ENCODE measurements around the gene IRX6. TPM values are rescaled to one million over a fixed set of nuclear protein-coding genes. Genes with fewer than 3 reads are reported as not detected.

The IRX6 gene
- total and polyA plus RNA-seq, 2 of the 8 experiments (the other 6 are each of a cell fraction or from before 2014, with no cell fraction given): 0.61 TPM; not detected in 1

- H4K8ac ChIP-seq (ENCODE audit: extremely low read depth, insufficient read depth, low read length): no peak overlapping the region
- no peak overlapping the region for H2AK5ac ChIP-seq (ENCODE audit: low read depth, low read length)
- no peak overlapping the region for H3K14ac ChIP-seq (ENCODE audit: insufficient read length)
- H2BK12ac ChIP-seq (ENCODE audit: low read depth, low read length): no peak overlapping the region
- H3K27me3 ChIP-seq (replicated peaks in 1 of 4; ENCODE audit: control insufficient read depth in 3 of 4, extremely low read depth in 1 of 4, insufficient read depth in 3 of 4, low read length in 3 of 4): no peaks in the 10 kb centered on the region
- DNase-seq (ENCODE audit: low read depth in 1 of 2, low spot score in 2 of 2) (no peak), FAIRE-seq (no peak)
- H3K23me2 ChIP-seq (ENCODE audit: low read depth, low read length): no peaks in the 10 kb centered on the region
- no peaks in the 10 kb centered on the region for H3K9me3 ChIP-seq (ENCODE audit: insufficient read depth in 2 of 2, low read depth in 1 of 2, low read length in 1 of 2)
- no peaks in the 10 kb centered on the region for H4K20me1 ChIP-seq (replicated peaks in 1 of 2; ENCODE audit: control insufficient read depth in 1 of 2, insufficient read depth in 2 of 2, low read length in 2 of 2)
- no peak overlapping the region for H4K91ac ChIP-seq (replicated peaks; ENCODE audit: insufficient read length, low read length)
- H3K79me1 ChIP-seq (ENCODE audit: low read depth, low read length): no peaks in the 10 kb centered on the region
- H3K23ac ChIP-seq (ENCODE audit: insufficient read length): no peak overlapping the region
- H3K4me1 ChIP-seq (replicated peaks in 1 of 4; ENCODE audit: control insufficient read depth in 3 of 4, insufficient read depth in 4 of 4, low read length in 3 of 4): no peaks in the 10 kb centered on the region; a peak in 1 of 7 replicates
- H3K56ac ChIP-seq (replicated peaks; ENCODE audit: insufficient read length, low read depth, low read length): no peak overlapping the region
- H2AFZ ChIP-seq (ENCODE audit: low read length): no peak overlapping the region
- no peak overlapping the region for H2BK120ac ChIP-seq (replicated peaks; ENCODE audit: low read depth, low read length)
- H3K4ac ChIP-seq (replicated peaks; ENCODE audit: insufficient read length, low read depth, low read length): no peak overlapping the region
- no peak overlapping the region for H3K4me2 ChIP-seq (ENCODE audit: insufficient read depth in 1 of 2, low read depth in 2 of 2, low read length in 2 of 2)
- WGBS, 2 experiments (ENCODE audit: extremely low coverage in 1 of 2, insufficient coverage in 1 of 2, insufficient read length in 1 of 2, insufficient replicate concordance in 2 of 2, low coverage in 1 of 2, low lambda C conversion rate in 2 of 2, missing lambda C conversion rate in 1 of 2): 87% methylated on average over 7 of the region's 7 CpGs; no CpG with 5 or more reads in 1 of the 2 experiments
- no peak overlapping the region for H4K5ac ChIP-seq (ENCODE audit: insufficient read length, low read depth, low read length)
- no peak overlapping the region for H2BK20ac ChIP-seq (ENCODE audit: low read length)
- no peaks in the 10 kb centered on the region for H3K36me3 ChIP-seq (ENCODE audit: control insufficient read depth in 2 of 4, insufficient read depth in 4 of 4, low read length in 3 of 4)
- H3K27ac ChIP-seq (ENCODE audit: low read depth, low read length): no peak overlapping the region
- no peak overlapping the region for H3K9ac ChIP-seq (replicated peaks in 1 of 4; ENCODE audit: extremely low read depth in 1 of 4, low read depth in 3 of 4, low read length in 3 of 4)
- H3K18ac ChIP-seq (ENCODE audit: extremely low read depth, low read length): no peak overlapping the region
- no peak overlapping the region for H2BK15ac ChIP-seq (ENCODE audit: low read length)
- ChIA-PET POLR2A (ENCODE audit: partially characterized antibody) (no interaction called here), CTCF (ENCODE audit: partially characterized antibody) (interaction anchor here (0.8 to 1.4 kb wide), 3 partner anchors 9 to 422 kb away, joined by 3 to 5 read pairs (median 3); no protein-coding TSS in a partner anchor)
- H3K79me2 ChIP-seq (ENCODE audit: control insufficient read depth in 1 of 2, insufficient read depth in 2 of 2, low read length in 2 of 2): no peaks in the 10 kb centered on the region
- H2BK5ac ChIP-seq (ENCODE audit: low read depth, low read length): no peak overlapping the region
- H3K4me3 ChIP-seq (ENCODE audit: extremely low read depth in 1 of 4, insufficient read depth in 2 of 4, low read depth in 3 of 4, low read length in 4 of 4): no peak overlapping the region
- no peak for TF ChIP-seq USF2 (IDR thresholded peaks at IDR 0.05; ENCODE audit: low read length)
- TF ChIP-seq E2F6 (IDR thresholded peaks at IDR 0.05): no peak
- TF ChIP-seq RBBP5 (IDR thresholded peaks at IDR 0.05; ENCODE audit: borderline replicate concordance, low read depth, low read length): no peak
- no peak for TF ChIP-seq POU5F1 (IDR thresholded peaks at IDR 0.05; ENCODE audit: low read depth, low read length)
- no peak for TF ChIP-seq EZH2 (IDR thresholded peaks at IDR 0.05; ENCODE audit: low read depth, low read length, severe bottlenecking)
- TF ChIP-seq, protein P1, sequence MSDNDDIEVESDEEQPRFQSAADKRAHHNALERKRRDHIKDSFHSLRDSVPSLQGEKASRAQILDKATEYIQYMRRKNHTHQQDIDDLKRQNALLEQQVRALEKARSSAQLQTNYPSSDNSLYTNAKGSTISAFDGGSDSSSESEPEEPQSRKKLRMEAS (IDR thresholded peaks at IDR 0.05): no peak
- TF ChIP-seq TBP (IDR thresholded peaks at IDR 0.05; ENCODE audit: low read depth, low read length): no peak
- TF ChIP-seq, protein P2, sequence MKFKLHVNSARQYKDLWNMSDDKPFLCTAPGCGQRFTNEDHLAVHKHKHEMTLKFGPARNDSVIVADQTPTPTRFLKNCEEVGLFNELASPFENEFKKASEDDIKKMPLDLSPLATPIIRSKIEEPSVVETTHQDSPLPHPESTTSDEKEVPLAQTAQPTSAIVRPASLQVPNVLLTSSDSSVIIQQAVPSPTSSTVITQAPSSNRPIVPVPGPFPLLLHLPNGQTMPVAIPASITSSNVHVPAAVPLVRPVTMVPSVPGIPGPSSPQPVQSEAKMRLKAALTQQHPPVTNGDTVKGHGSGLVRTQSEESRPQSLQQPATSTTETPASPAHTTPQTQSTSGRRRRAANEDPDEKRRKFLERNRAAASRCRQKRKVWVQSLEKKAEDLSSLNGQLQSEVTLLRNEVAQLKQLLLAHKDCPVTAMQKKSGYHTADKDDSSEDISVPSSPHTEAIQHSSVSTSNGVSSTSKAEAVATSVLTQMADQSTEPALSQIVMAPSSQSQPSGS (IDR thresholded peaks at IDR 0.05; ENCODE audit: low read length): no peak
- no peak for TF ChIP-seq EGR1 (IDR thresholded peaks at IDR 0.05; ENCODE audit: borderline replicate concordance, low read depth, low read length)
Observed at GRCh38 chr16:55379876-55380390, 55.9 kb downstream of the IRX6 start.
